ENCODE results near the gene TSEN34.
A peak's percentile ranks its signal among the peaks of the same experiment; 100 is the strongest.
"Not testable (repeated sequence)": the region's sequence is repeated elsewhere in the genome, so short reads cannot be mapped to it uniquely, and the experiment has no call there.

Gene TSEN34

GRCh38 chr19:54209811-54210494, 18.8 kb downstream of the TSEN34 start:
- peak; percentile 98 for DNase-seq

DNA sequence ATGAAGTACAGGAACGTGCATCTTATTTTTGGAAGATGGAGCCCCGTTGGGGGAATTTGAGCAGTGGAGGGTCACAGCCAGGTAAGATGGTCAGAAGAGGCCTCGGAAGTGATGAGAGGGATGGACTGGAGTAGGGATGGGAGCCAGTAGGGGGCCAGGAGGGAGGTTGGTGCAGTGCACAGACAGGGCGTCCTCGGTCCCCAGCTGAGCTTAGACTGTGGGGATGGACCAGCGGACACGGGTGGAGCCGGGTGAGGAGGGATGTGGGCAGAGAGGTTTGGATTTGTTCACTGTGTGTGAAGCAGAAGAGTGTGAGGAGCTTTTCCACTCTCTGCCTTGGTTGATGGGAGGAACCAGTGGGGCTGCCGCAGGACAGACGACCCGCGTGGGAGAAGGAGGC, 20.1 kb downstream of the TSEN34 start:
- no peak for DNase-seq

- DNase-seq, result not testable (repeated sequence)
These were observed 23.1 kb downstream of the TSEN34 start for GRCh38 chr19:54214217-54214616.

DNA sequence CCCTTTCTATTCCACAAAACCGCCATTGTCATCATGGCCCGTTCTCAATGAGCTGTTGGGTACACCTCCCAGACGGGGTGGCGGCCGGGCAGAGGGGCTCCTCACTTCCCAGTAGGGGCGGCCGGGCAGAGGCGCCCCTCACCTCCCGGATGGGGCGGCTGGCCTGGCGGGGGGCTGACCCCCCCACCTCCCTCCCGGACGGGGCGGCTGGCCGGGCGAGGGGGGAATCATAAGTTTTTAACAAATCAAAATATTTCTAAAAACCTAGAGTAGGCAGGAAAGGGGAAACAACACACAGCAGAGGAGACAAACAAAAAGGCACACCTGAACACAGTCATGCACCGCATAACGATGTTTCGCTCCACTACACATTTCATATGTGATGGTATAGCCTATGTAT, 23.6 kb downstream of the TSEN34 start:
- DNase-seq, result not testable (repeated sequence)

- DNase-seq, result no peak
These were observed 25.8 kb downstream of the TSEN34 start for GRCh38 chr19:54216869-54217268.

DNA sequence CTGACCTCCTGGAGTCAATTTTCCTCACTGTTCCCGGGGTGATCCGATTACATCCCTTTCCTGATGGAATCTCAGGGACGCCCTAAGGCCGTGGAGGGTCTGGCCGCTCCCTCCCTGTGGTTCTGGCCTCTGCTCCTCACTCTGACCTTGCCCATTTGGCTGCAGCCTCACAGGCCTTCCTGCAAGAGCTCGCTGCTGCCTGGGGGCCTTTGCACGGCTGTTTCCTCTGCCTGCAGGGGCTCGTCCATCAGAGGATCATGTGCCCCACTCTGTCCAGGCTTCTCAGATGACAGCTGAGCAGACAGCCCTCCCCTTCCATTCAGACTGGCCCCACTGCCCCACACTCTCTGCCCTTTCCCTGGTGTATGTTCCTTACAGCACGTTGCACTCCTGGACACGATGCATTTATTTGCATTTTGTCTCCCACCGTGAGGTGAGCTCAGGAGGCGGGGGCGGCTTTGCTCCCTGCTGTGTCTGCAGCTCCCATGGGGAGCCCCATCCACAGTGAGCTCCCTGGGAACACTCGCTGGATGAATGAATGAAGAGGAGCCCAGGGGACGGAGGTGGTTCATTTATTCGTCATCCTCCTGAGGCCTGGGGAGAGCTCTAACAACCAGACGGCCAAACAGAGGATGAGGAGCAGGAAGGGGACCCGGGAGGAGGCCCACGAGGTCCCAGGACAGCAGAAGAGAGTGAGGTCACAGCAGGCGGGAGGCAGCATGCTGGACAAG, 26.6 kb downstream of the TSEN34 start:
- DNase-seq, result not testable (repeated sequence)

DNA sequence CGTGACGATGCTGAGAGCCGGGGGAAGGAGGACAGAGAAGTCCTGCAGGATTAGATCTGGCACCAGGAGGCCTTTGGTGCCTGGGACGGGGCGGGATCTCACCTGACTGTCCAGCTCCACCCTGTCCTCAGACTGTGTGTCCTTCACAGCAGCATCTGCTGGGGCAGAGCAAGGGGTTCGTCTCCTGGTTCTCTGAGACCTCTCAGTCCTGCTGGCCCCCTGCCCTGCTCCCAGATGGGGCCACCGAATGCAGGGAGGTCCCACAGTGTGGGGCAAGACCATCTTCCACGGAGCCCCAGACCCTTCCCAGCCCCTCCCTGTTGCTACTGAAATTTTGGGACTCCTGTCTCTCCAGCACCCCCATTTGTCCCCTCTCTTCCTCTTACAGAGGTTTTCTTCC, 27.2 kb downstream of the TSEN34 start:
- no peak for DNase-seq

- no peak for DNase-seq
These were observed 28.0 kb downstream of the TSEN34 start for GRCh38 chr19:54218960-54219661.

DNA sequence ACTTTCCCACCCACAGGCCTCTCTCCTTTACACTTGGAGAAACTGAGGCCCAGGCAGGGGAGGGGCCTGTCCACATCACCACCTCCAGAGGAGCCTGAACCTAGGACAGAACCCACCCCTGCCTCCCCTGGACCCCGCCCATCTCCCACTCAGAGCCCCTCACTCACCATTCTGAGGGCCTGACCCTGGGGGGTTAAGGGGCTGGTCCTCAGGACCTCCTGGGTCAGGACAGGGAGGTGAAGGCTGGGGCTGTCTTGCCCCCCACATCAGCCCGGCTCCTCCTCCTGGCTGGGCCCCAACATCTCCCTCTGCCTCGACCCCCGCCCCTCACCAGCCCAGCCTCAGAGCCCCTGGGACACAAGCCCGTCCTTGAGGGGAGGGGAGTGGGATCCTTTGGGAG, 28.6 kb downstream of the TSEN34 start:
- DNase-seq, result not testable (repeated sequence)

- not testable (repeated sequence) for DNase-seq
These were observed 30.8 kb downstream of the TSEN34 start for GRCh38 chr19:54221947-54222346.

- DNase-seq, result not testable (repeated sequence)
These were observed 31.6 kb downstream of the TSEN34 start, which contains the start of gene LILRB3 for GRCh38 chr19:54222474-54223276. Gene LILRB3 (minus strand): TSS chr19:54223007. CDS start chr19:54222976, 31 bp downstream.

DNA sequence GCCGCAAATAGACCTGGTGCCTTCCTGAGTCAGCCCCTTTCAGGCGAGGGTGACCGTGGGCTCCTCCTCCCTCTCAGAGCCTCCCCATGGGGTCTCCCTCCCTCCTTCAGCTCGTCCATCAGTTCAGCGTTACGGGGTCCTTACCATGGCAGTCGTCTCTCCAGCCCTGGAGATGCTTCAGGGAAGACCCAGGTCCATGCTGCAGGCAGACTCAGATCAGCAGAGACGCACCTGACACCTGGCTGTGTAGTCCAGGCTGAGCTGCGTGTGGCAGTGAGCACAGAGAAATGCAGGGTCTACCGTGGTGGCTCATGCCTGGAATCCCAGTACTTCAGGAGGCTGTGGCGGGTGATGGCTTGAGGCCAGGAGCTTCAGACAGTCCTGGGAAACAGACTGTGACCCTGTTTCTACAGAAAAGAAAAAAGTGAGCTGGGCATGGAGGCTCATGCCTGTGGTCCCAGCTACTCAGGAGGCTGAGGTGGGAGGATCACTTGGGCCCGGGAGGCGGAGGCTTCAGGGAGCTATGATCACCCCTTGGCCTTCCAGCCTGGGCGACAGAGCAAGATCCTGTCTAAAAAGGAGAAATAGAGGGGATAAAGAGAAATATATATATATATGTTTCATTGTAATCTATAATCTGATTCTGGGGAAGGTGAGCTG, 32.3 kb downstream of the TSEN34 start:
- not testable (repeated sequence) for DNase-seq

DNA sequence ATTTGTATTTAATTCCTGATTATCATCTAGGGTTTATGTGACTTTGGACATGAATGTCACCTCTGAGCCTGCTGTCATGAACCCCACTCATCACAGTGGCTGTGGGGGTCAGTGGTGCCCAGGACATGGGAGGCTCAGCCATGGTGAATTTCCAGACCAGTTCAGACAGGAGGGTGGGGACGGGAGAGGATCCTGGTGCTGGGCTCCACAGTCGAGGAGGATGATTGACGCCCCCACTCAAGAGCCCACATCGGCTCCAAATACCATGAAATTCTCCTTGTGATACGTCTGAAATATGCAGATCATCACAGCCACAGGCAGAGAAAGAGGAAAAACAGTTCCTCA, 32.8 kb downstream of the TSEN34 start:
- DNase-seq, result not testable (repeated sequence)

- not testable (repeated sequence) for DNase-seq
These were observed 33.5 kb downstream of the TSEN34 start for GRCh38 chr19:54224619-54225018.

- DNase-seq, result no peak
These were observed 38.0 kb downstream of the TSEN34 start for GRCh38 chr19:54229146-54229545.

GRCh38 chr19:54230031-54230430, 38.9 kb downstream of the TSEN34 start:
- no peak for DNase-seq

- peak; percentile 92 for DNase-seq
These were observed 40.2 kb downstream of the TSEN34 start for GRCh38 chr19:54231077-54231931.

DNA sequence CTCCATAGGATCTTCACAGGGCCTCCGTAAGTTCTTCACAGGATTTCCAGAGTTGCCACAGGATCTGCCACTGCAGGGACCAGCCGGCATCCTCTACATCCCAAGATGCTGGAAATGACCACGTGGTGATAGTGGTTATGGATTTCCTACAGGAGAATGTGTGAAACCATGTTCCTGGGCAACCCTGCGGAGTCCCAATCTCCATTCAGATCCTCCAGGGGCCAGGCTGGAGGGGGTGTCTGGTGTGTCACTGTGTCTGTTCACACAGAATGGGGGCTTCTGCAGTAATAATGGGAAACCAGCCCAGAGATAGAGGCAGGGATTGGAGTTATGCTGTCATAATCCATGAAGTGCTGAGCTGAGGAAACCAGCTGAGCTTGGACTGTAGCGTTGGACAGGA, 42.8 kb downstream of the TSEN34 start:
- no peak for DNase-seq

DNA sequence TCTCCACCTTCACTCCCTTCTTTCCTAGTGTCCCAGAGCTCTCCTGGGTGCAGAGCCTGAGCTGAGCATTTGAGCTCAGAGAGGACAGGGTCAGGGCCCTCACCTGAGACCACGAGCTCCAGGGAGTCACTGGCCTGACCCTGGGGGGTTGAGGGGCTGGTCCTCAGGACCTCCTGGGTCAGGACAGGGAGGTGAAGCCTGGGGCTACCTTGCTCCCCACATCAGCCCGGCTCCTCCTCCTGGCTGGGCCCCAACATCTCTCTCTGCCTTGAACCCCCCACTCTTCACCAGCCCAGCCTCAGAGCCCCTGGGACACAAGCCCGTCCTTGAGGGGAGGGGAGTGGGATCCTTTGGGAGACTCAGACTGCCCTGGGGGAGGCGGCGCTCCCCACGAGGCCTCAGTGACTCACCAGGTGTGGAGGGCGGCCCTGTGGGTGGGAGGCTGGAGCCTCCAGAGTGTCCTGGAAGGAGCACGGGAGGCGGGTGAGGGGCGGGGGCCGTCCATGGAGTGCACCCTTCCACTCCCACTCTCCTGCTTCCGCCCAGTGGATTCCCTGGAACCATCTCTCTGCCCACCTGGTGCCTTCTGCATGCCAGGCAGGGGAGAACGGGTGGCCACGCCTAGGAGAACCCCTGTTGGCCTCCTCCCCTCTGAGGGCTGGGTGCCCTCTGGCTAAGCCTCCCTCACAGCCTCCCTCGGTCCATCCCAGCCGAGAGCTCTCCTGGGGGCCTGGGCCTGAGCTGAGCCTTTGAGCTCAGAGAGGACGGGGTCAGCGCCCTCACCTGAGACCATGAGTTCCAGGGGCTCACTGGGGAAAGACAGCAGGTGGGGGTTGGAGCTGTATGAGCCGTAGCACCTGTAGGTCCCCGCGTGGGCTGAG, 48.6 kb downstream of the TSEN34 start:
- not testable (repeated sequence) for DNase-seq
